Measurements from ENCODE around the gene NR2F1-AS1. TPM values are rescaled to one million over a fixed set of nuclear protein-coding genes. Genes with fewer than 3 reads are reported as not detected.

Gene NR2F1-AS1
- total RNA-seq, 2 experiments from 2014 or later, result not detected

GRCh38 chr5:93517828-93518227, 63.2 kb downstream of the NR2F1-AS1 start:
- POLR2A ChIA-PET, result no interaction called here
- no peaks in the 10 kb centered on the region for H4K20me1 ChIP-seq (ENCODE audit: insufficient read depth, low read length)

GRCh38 chr5:93513298-93513697, 67.7 kb downstream of the NR2F1-AS1 start:
- H3K4me3 ChIP-seq (ENCODE audit: low read depth, low read length, poor library complexity, severe bottlenecking), result no peak overlapping the region
- no TSS peak for BruUV-seq (replicated peaks)
- intact Hi-C loops (cut with micrococcal nuclease; ENCODE audit: unreplicated experiment), result no loop called here

More at GRCh38 chr5:93517828-93518227, 63.2 kb downstream of the NR2F1-AS1 start:
- H3K36me3 ChIP-seq (ENCODE audit: insufficient read depth, low read length), result no peaks in the 10 kb centered on the region
- no peaks in the 10 kb centered on the region for H3K9me3 ChIP-seq (ENCODE audit: low read length)
- no peaks in the 10 kb centered on the region for H3K9me2 ChIP-seq (ENCODE audit: insufficient read depth, low read length)
- no peak for TF ChIP-seq CTCF (conservative IDR thresholded peaks at IDR 0.05; ENCODE audit: low read length)
- no peak for TF ChIP-seq EZH2phosphoT487 (IDR thresholded peaks at IDR 0.05; ENCODE audit: borderline replicate concordance, low read depth, low read length)
- intact Hi-C loops (cut with micrococcal nuclease; ENCODE audit: unreplicated experiment), result no loop called here
- H3K27ac ChIP-seq (ENCODE audit: low read depth, low read length, poor library complexity, severe bottlenecking), result no peak overlapping the region
- no TSS peak for BruUV-seq (replicated peaks)
- no peak overlapping the region for H3K4me2 ChIP-seq (ENCODE audit: low read length)
- no peaks in the 10 kb centered on the region for H3K79me2 ChIP-seq (ENCODE audit: insufficient read depth, low read depth, low read length)
- H3K4me1 ChIP-seq (ENCODE audit: insufficient read depth, low read length, poor library complexity, severe bottlenecking), result no peaks in the 10 kb centered on the region
- no peak overlapping the region for H2AFZ ChIP-seq (ENCODE audit: low read length)
- CTCF ChIA-PET (ENCODE audit: unreplicated experiment), result no interaction called here
- DNase-seq (ENCODE audit: low spot score), result no peak
- no peak overlapping the region for H3K4me3 ChIP-seq (ENCODE audit: low read depth, low read length, poor library complexity, severe bottlenecking)

GRCh38 chr5:93512799-93513198, 68.2 kb downstream of the NR2F1-AS1 start:
- H3K79me2 ChIP-seq (ENCODE audit: insufficient read depth, low read depth, low read length), result no peaks in the 10 kb centered on the region
- no peaks in the 10 kb centered on the region for H3K36me3 ChIP-seq (ENCODE audit: insufficient read depth, low read length)
- intact Hi-C loops (cut with micrococcal nuclease; ENCODE audit: unreplicated experiment), result no loop called here
- no peak for DNase-seq (ENCODE audit: low spot score)
- H4K20me1 ChIP-seq (ENCODE audit: insufficient read depth, low read length), result no peaks in the 10 kb centered on the region
- no peak overlapping the region for H3K27ac ChIP-seq (ENCODE audit: low read depth, low read length, poor library complexity, severe bottlenecking)
- no peaks in the 10 kb centered on the region for H3K9me3 ChIP-seq (ENCODE audit: low read length)
- ChIA-PET CTCF (ENCODE audit: unreplicated experiment) (no interaction called here), POLR2A (no interaction called here)
- BruUV-seq (replicated peaks), result no TSS peak
- H3K9me2 ChIP-seq (ENCODE audit: insufficient read depth, low read length), result no peaks in the 10 kb centered on the region
- H3K4me1 ChIP-seq (ENCODE audit: insufficient read depth, low read length, poor library complexity, severe bottlenecking), result no peaks in the 10 kb centered on the region
- no peak overlapping the region for H3K4me3 ChIP-seq (ENCODE audit: low read depth, low read length, poor library complexity, severe bottlenecking)
- TF ChIP-seq EZH2phosphoT487 (IDR thresholded peaks at IDR 0.05; ENCODE audit: borderline replicate concordance, low read depth, low read length) (no peak), CTCF (conservative IDR thresholded peaks at IDR 0.05; ENCODE audit: low read length) (no peak)
- H2AFZ ChIP-seq (ENCODE audit: low read length), result no peak overlapping the region
- H3K4me2 ChIP-seq (ENCODE audit: low read length), result no peak overlapping the region

More at GRCh38 chr5:93513298-93513697, 67.7 kb downstream of the NR2F1-AS1 start:
- no peak overlapping the region for H3K4me2 ChIP-seq (ENCODE audit: low read length)
- POLR2A ChIA-PET, result no interaction called here
- H3K9me2 ChIP-seq (ENCODE audit: insufficient read depth, low read length), result no peaks in the 10 kb centered on the region
- no peaks in the 10 kb centered on the region for H4K20me1 ChIP-seq (ENCODE audit: insufficient read depth, low read length)
- no peaks in the 10 kb centered on the region for H3K36me3 ChIP-seq (ENCODE audit: insufficient read depth, low read length)
- TF ChIP-seq EZH2phosphoT487 (IDR thresholded peaks at IDR 0.05; ENCODE audit: borderline replicate concordance, low read depth, low read length) (no peak), CTCF (conservative IDR thresholded peaks at IDR 0.05; ENCODE audit: low read length) (no peak)
- no peak overlapping the region for H3K27ac ChIP-seq (ENCODE audit: low read depth, low read length, poor library complexity, severe bottlenecking)
- no peak overlapping the region for H2AFZ ChIP-seq (ENCODE audit: low read length)
- H3K9me3 ChIP-seq (ENCODE audit: low read length), result no peaks in the 10 kb centered on the region
- CTCF ChIA-PET (ENCODE audit: unreplicated experiment), result no interaction called here
- H3K4me1 ChIP-seq (ENCODE audit: insufficient read depth, low read length, poor library complexity, severe bottlenecking), result no peaks in the 10 kb centered on the region
- no peaks in the 10 kb centered on the region for H3K79me2 ChIP-seq (ENCODE audit: insufficient read depth, low read depth, low read length)
- no peak for DNase-seq (ENCODE audit: low spot score)

Measured in OCI-LY7 (cell line).